Liver (tissue), 3 donors: ENCODE results near the gene PAK4.

Experiments
- ATF3 ChIP-seq: IDR thresholded peaks from 2 replicates; pipeline ENCODE4 v1.6.1; 2016; ENCODE audit warnings: antibody characterized with exemption
- CTCF ChIP-seq: fragments of 150-350 bp; IDR thresholded peaks from 2 replicates; pipeline ENCODE4 v1.5.1; 2017; ENCODE audit warnings: improper control_type of control experiment, low read depth, low read length; ENCODE audit not compliant: missing input control
- EGR1 ChIP-seq, 2 donors: IDR thresholded peaks; 2 replicates each; pipeline ENCODE4 v1.6.1; 2016 to 2018; ENCODE audit warnings: antibody characterized with exemption in 2 of 2, low read depth in 2 of 2
- FOXA1 ChIP-seq: IDR thresholded peaks from 2 replicates; pipeline ENCODE4 v1.6.1; 2016; ENCODE audit warnings: antibody characterized with exemption
- GABPA ChIP-seq, 2 donors: IDR thresholded peaks in 1 of 2; conservative IDR thresholded peaks in 1 of 2; 2 replicates each; pipeline ENCODE4 v1.6.1; 2016; ENCODE audit warnings: antibody characterized with exemption in 2 of 2, mild to moderate bottlenecking in 1 of 2, moderate library complexity in 1 of 2
- HNF4A ChIP-seq, 2 donors: conservative IDR thresholded peaks; 2 replicates each; pipeline ENCODE4 v1.6.1; 2016; ENCODE audit warnings: antibody characterized with exemption in 2 of 2, mild to moderate bottlenecking in 2 of 2
- JUND ChIP-seq, 2 donors: IDR thresholded peaks; 2 replicates each; pipeline ENCODE4 v1.6.1; 2016; ENCODE audit warnings: antibody characterized with exemption in 2 of 2
- MAX ChIP-seq: IDR thresholded peaks from 2 replicates; pipeline ENCODE4 v1.6.1; 2016; ENCODE audit warnings: antibody characterized with exemption
- RAD21 ChIP-seq, 2 donors: IDR thresholded peaks; 2 replicates each; pipeline ENCODE4 v1.6.1; 2016; ENCODE audit warnings: antibody characterized with exemption in 2 of 2, mild to moderate bottlenecking in 2 of 2
- REST ChIP-seq: IDR thresholded peaks from 2 replicates; pipeline ENCODE4 v1.6.1; 2016; ENCODE audit warnings: antibody characterized with exemption, mild to moderate bottlenecking
- SP1 ChIP-seq: IDR thresholded peaks from 2 replicates; pipeline ENCODE4 v1.6.1; 2018; ENCODE audit warnings: antibody characterized with exemption, mild to moderate bottlenecking
- TAF1 ChIP-seq: conservative IDR thresholded peaks from 2 replicates; pipeline ENCODE4 v1.6.1; 2016; ENCODE audit warnings: antibody characterized with exemption, mild to moderate bottlenecking
- YY1 ChIP-seq: IDR thresholded peaks from 2 replicates; pipeline ENCODE4 v1.6.1; 2016; ENCODE audit warnings: antibody characterized with exemption, mild to moderate bottlenecking
- ZBTB33 ChIP-seq: IDR thresholded peaks from 2 replicates; pipeline ENCODE4 v1.6.1; 2016; ENCODE audit warnings: antibody characterized with exemption
- donor health status: healthy.
- donor health status: healthy.

- TF ChIP-seq CTCF: no peak
- TF ChIP-seq ATF3: no peak
- TF ChIP-seq RAD21 (IDR thresholded peaks at IDR 0.05): no peak
- TF ChIP-seq ZBTB33: no peak
- TF ChIP-seq REST: no peak
- TF ChIP-seq MAX: no peak
- no peak for TF ChIP-seq HNF4A (conservative IDR thresholded peaks at IDR 0.05)
- TF ChIP-seq YY1: no peak
- TF ChIP-seq GABPA (IDR thresholded peaks at IDR 0.05 in 1 of 2, conservative IDR thresholded peaks at IDR 0.05 in 1 of 2): no peak
- TF ChIP-seq SP1: no peak
- no peak for TF ChIP-seq TAF1
- no peak for TF ChIP-seq FOXA1
- no peak for TF ChIP-seq JUND (IDR thresholded peaks at IDR 0.05)
- TF ChIP-seq EGR1 (IDR thresholded peaks at IDR 0.05; ENCODE audit: low read depth in 2 of 2): no peak
Measured at GRCh38 chr19:39172700-39173501, 47.3 kb downstream of the PAK4 start.
